Measurements from ENCODE around the gene NMBR. TPM values are rescaled to one million over a fixed set of nuclear protein-coding genes. Genes with fewer than 3 reads are reported as not detected.
"Not testable (repeated sequence)": the region's sequence is repeated elsewhere in the genome, so short reads cannot be mapped to it uniquely, and the experiment has no call there.

Gene NMBR
- total and polyA plus RNA-seq, 2 donors (not counting 1 experiment from before 2014, with no cell fraction given) = 0.09 TPM; not detected in 1

DNA sequence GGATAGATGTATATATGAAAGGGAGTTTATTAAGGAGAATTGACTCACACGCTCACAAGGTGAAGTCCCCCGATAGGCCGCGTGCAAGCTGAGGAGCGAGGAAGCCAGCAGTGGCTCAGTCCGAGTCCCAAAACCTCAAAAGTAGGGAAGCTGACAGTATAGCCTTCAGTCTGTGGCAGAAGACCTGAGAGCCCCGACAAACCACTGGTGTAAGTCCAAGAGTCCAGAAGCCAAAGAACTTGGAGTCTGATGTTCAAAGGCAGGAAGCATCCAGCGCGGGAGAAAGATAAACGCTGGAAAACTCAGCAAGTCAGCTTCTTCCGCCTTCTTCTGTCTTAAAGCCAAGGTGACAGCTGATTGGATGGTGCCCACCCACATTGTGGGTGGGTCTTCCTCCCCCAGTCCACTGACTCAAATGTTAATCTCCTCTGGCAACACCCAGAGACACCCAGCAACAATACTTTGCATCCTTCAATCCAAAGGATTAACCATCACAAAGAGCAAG lies 116.8 kb downstream of the NMBR start:
- Mint-ChIP-seq H3K4me3 (peak overlapping the region; percentile 61), H3K27ac (no peak overlapping the region), H3K4me1 (no peaks in the 10 kb centered on the region), H3K27me3 (no peaks in the 10 kb centered on the region), H3K9me3 (ENCODE audit: insufficient read depth) (peaks cover 10% of the 10 kb centered on the region)
- H3K27ac ChIP-seq (ENCODE audit: low read length in 2 of 2) = no peak overlapping the region
- H3K9me3 ChIP-seq (ENCODE audit: control extremely low read depth in 1 of 3, control insufficient read depth in 2 of 3, insufficient read depth in 1 of 3, low read length in 2 of 3) = peaks cover 0 to 3% (median 0%) of the 10 kb centered on the region in 3 donors
- no peak for DNase-seq
- ChIA-PET CTCF (no interaction called here), POLR2A (no interaction called here)
- intact Hi-C loops (cut with micrococcal nuclease) = no loop called here
- no peaks in the 10 kb centered on the region for H4K20me1 ChIP-seq (ENCODE audit: control insufficient read depth, insufficient read depth, low read length, poor library complexity, severe bottlenecking)
- no peak for ATAC-seq (ENCODE audit: low read depth)
- H3K4me3 ChIP-seq (ENCODE audit: control extremely low read depth in 1 of 5, extremely low read depth in 1 of 5, insufficient read depth in 1 of 5, low read depth in 2 of 5, low read length in 4 of 5) = peak overlapping the region in 4 of 5 experiments; percentile 9 to 43 (median 32)
- WGBS (ENCODE audit: insufficient coverage) = 78% methylated on average over 11 of the region's 11 CpGs
- H3K9ac ChIP-seq (ENCODE audit: low read length) = no peak overlapping the region
- no peaks in the 10 kb centered on the region for H3K36me3 ChIP-seq (replicated peaks in 1 of 2; ENCODE audit: control extremely low read depth in 1 of 2, control insufficient read depth in 1 of 2, extremely low read depth in 1 of 2, insufficient read depth in 2 of 2, low read length in 1 of 2)
- H3K27me3 ChIP-seq (replicated peaks in 1 of 4; ENCODE audit: control extremely low read depth in 1 of 4, control insufficient read depth in 3 of 4, insufficient read depth in 4 of 4, low read length in 3 of 4) = no peaks in the 10 kb centered on the region
- no peaks in the 10 kb centered on the region for H3K4me1 ChIP-seq (ENCODE audit: control insufficient read depth in 2 of 2, insufficient read depth in 2 of 2, low read length in 2 of 2)
- no peak overlapping the region for H3K4me2 ChIP-seq (replicated peaks; ENCODE audit: low read depth, low read length, poor library complexity, severe bottlenecking)
- H3K79me2 ChIP-seq (ENCODE audit: control insufficient read depth, insufficient read depth, low read length) = no peaks in the 10 kb centered on the region
- no peak overlapping the region for H2AFZ ChIP-seq (ENCODE audit: insufficient read depth, low read depth, low read length, poor library complexity, severe bottlenecking)
- TF ChIP-seq EZH2 (IDR thresholded peaks at IDR 0.05; ENCODE audit: borderline replicate concordance, insufficient read depth, low read depth, low read length, poor library complexity, severe bottlenecking) = no peak
- TF ChIP-seq CTCF (IDR thresholded peaks at IDR 0.05) = no peak

DNA sequence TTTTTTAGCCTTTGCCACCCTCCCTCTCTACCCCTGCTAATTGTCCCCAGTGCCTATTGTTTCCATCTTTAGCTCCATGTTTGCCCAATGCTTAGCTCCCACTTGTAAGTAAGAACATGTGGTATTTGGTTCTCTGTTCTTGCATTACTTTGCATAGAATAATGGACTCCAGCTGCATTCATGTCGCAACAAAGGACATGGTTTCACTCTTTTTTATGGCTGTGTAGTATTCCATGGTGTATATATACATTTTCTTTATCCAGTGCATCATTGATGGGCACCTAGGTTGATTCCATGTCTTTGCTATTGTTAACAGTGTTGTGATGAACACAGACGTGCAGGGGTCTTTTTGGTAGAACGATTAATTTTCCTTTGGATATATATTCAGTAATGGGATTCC lies 118.4 kb downstream of the NMBR start:
- H4K20me1 ChIP-seq (ENCODE audit: control insufficient read depth, insufficient read depth, low read length, poor library complexity, severe bottlenecking) = no peaks in the 10 kb centered on the region
- Mint-ChIP-seq H3K4me3 (no peak overlapping the region), H3K27ac (no peak overlapping the region), H3K27me3 (no peaks in the 10 kb centered on the region), H3K4me1 (no peaks in the 10 kb centered on the region), H3K9me3 (ENCODE audit: insufficient read depth) (peaks cover 10% of the 10 kb centered on the region)
- H3K36me3 ChIP-seq (replicated peaks in 1 of 2; ENCODE audit: control extremely low read depth in 1 of 2, control insufficient read depth in 1 of 2, extremely low read depth in 1 of 2, insufficient read depth in 2 of 2, low read length in 1 of 2) = no peaks in the 10 kb centered on the region
- H2AFZ ChIP-seq (ENCODE audit: insufficient read depth, low read depth, low read length, poor library complexity, severe bottlenecking) = no peak overlapping the region
- 100% methylated on average over 1 of the region's 3 CpGs for WGBS (ENCODE audit: insufficient coverage)
- no peaks in the 10 kb centered on the region for H3K4me1 ChIP-seq (ENCODE audit: control insufficient read depth in 2 of 2, insufficient read depth in 2 of 2, low read length in 2 of 2)
- no peak overlapping the region for H3K4me2 ChIP-seq (replicated peaks; ENCODE audit: low read depth, low read length, poor library complexity, severe bottlenecking)
- ChIA-PET POLR2A (no interaction called here), CTCF (no interaction called here)
- ATAC-seq (ENCODE audit: low read depth) (no peak), DNase-seq (no peak)
- no peak overlapping the region for H3K4me3 ChIP-seq (ENCODE audit: control extremely low read depth in 1 of 5, extremely low read depth in 1 of 5, insufficient read depth in 1 of 5, low read depth in 2 of 5, low read length in 4 of 5)
- H3K27me3 ChIP-seq (replicated peaks in 1 of 4; ENCODE audit: control extremely low read depth in 1 of 4, control insufficient read depth in 3 of 4, insufficient read depth in 4 of 4, low read length in 3 of 4) = no peaks in the 10 kb centered on the region
- intact Hi-C loops (cut with micrococcal nuclease) = no loop called here
- H3K79me2 ChIP-seq (ENCODE audit: control insufficient read depth, insufficient read depth, low read length) = no peaks in the 10 kb centered on the region
- TF ChIP-seq EZH2 (IDR thresholded peaks at IDR 0.05; ENCODE audit: borderline replicate concordance, insufficient read depth, low read depth, low read length, poor library complexity, severe bottlenecking) (no peak), CTCF (IDR thresholded peaks at IDR 0.05) (no peak)
- H3K9ac ChIP-seq (ENCODE audit: low read length) = no peak overlapping the region
- H3K9me3 ChIP-seq (ENCODE audit: control extremely low read depth in 1 of 3, control insufficient read depth in 2 of 3, insufficient read depth in 1 of 3, low read length in 2 of 3) = peaks cover 0 to 3% (median 0%) of the 10 kb centered on the region in 3 donors
- no peak overlapping the region for H3K27ac ChIP-seq (ENCODE audit: low read length in 2 of 2)

DNA sequence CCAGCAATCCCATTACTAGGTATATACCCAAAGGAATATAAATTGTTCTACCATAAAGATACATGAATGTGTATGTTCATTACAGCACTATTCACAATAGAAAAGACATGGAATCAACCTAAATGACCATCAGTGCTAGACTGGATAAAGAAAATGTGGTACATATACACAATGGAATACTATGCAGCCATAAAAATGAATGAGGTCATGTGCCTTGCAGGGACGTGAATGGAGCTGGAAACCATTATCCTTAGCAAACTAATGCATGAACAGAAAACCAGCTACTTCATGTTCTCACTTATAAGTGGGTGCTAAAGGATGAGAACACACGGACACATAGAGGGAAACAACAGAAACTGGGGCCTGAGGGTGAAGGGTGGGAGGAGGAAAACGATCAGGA lies 119.1 kb downstream of the NMBR start:
- H3K36me3 ChIP-seq (replicated peaks in 1 of 2; ENCODE audit: control extremely low read depth in 1 of 2, control insufficient read depth in 1 of 2, extremely low read depth in 1 of 2, insufficient read depth in 2 of 2, low read length in 1 of 2); H3K9me3 ChIP-seq (ENCODE audit: control extremely low read depth in 1 of 3, control insufficient read depth in 2 of 3, insufficient read depth in 1 of 3, low read length in 2 of 3); H3K27me3 ChIP-seq (replicated peaks in 1 of 4; ENCODE audit: control extremely low read depth in 1 of 4, control insufficient read depth in 3 of 4, insufficient read depth in 4 of 4, low read length in 3 of 4); H4K20me1 ChIP-seq (ENCODE audit: control insufficient read depth, insufficient read depth, low read length, poor library complexity, severe bottlenecking); H3K27ac Mint-ChIP-seq; CTCF ChIA-PET; H3K27me3 Mint-ChIP-seq; H3K4me1 ChIP-seq (ENCODE audit: control insufficient read depth in 2 of 2, insufficient read depth in 2 of 2, low read length in 2 of 2); intact Hi-C loops (cut with micrococcal nuclease); H3K4me3 ChIP-seq (ENCODE audit: control extremely low read depth in 1 of 5, extremely low read depth in 1 of 5, insufficient read depth in 1 of 5, low read depth in 2 of 5, low read length in 4 of 5); H3K79me2 ChIP-seq (ENCODE audit: control insufficient read depth, insufficient read depth, low read length); POLR2A ChIA-PET; ATAC-seq (ENCODE audit: low read depth); DNase-seq; H3K4me3 Mint-ChIP-seq; H3K27ac ChIP-seq (ENCODE audit: low read length in 2 of 2); H2AFZ ChIP-seq (ENCODE audit: insufficient read depth, low read depth, low read length, poor library complexity, severe bottlenecking); H3K9ac ChIP-seq (ENCODE audit: low read length); H3K4me1 Mint-ChIP-seq; H3K4me2 ChIP-seq (replicated peaks; ENCODE audit: low read depth, low read length, poor library complexity, severe bottlenecking): not testable (repeated sequence)
- WGBS (ENCODE audit: insufficient coverage) = no CpG with 5 or more reads among the region's 3 CpGs
- peaks cover 10% of the 10 kb centered on the region for H3K9me3 Mint-ChIP-seq (ENCODE audit: insufficient read depth)
